Large intestine (tissue), 3 donors: ENCODE measurements around the gene PDK2. TPM values are rescaled to one million over a fixed set of nuclear protein-coding genes. Genes with fewer than 3 reads are reported as not detected.

Source experiments
- DNase-seq, 2 donors: peaks; one replicate each; pipeline versions ENCODE4 v3.0.0 to v3.0.0-alpha.2; 2013
- H3K27ac ChIP-seq: one replicate; pipeline ENCODE4 v1.5.1; 2013; ENCODE audit warnings: low read length
- H3K27me3 ChIP-seq: 2 replicates; pipeline ENCODE4 v1.6.1; 2013; ENCODE audit warnings: low read length; ENCODE audit not compliant: control insufficient read depth, insufficient read depth
- H3K36me3 ChIP-seq: 2 replicates; pipeline ENCODE4 v1.6.1; 2013; ENCODE audit warnings: low read length; ENCODE audit not compliant: control insufficient read depth, insufficient read depth
- H3K4me1 ChIP-seq: one replicate; pipeline ENCODE4 v1.6.1; 2013; ENCODE audit warnings: low read length; ENCODE audit not compliant: control insufficient read depth, insufficient read depth
- H3K4me3 ChIP-seq: one replicate; pipeline ENCODE4 v1.5.1; 2013; ENCODE audit warnings: low read length
- H3K9me3 ChIP-seq: one replicate; pipeline ENCODE4 v1.6.1; 2013; ENCODE audit warnings: mild to moderate bottlenecking, low read depth, low read length, moderate library complexity; ENCODE audit not compliant: control insufficient read depth
- WGBS: methylation state at CpG from one replicate; pipeline ENCODE4 v1.1.5; 2013; ENCODE audit warnings: low lambda C conversion rate; ENCODE audit not compliant: insufficient coverage; 5-methylcytosine and 5-hydroxymethylcytosine counted together
- polyA plus RNA-seq: library from polyadenylated mRNA; unstranded; fragments of 120-200 nt; gene quantifications from one replicate; pipeline ENCODE4 v1.2.1, GENCODE V29; 2013

The PDK2 gene
- polyA plus RNA-seq, 1 donor = 78.5 TPM

GRCh38 chr17:50076221-50076590 is 18.9 kb upstream of the PDK2 start:
- no peak for DNase-seq
- H3K4me1 ChIP-seq = no peaks in the 10 kb centered on the region
- peaks cover 6% of the 10 kb centered on the region for H3K9me3 ChIP-seq
- peaks cover 85% of the 10 kb centered on the region for H3K36me3 ChIP-seq
- no peak overlapping the region for H3K4me3 ChIP-seq
- H3K27ac ChIP-seq = no peak overlapping the region
- H3K27me3 ChIP-seq = no peaks in the 10 kb centered on the region
- WGBS = no CpG with 5 or more reads among the region's 16 CpGs

- peak in 1 of 2 donors; percentile 41 for DNase-seq
- WGBS = no CpG with 5 or more reads among the region's 39 CpGs
- no peaks in the 10 kb centered on the region for H3K27me3 ChIP-seq
- H3K4me3 ChIP-seq = no peak overlapping the region
- no peaks in the 10 kb centered on the region for H3K4me1 ChIP-seq
- H3K36me3 ChIP-seq = peaks cover 85% of the 10 kb centered on the region
- H3K9me3 ChIP-seq = peaks cover under 1% of the 10 kb centered on the region
- H3K27ac ChIP-seq = no peak overlapping the region
Measured at GRCh38 chr17:50076591-50077235, 18.4 kb upstream of the PDK2 start.

GRCh38 chr17:50078430-50078829 is 16.7 kb upstream of the PDK2 start:
- Histone ChIP-seq H3K27me3 (no peaks in the 10 kb centered on the region), H3K27ac (no peak overlapping the region), H3K4me3 (no peak overlapping the region), H3K36me3 (peaks cover 72% of the 10 kb centered on the region), H3K9me3 (no peaks in the 10 kb centered on the region), H3K4me1 (no peaks in the 10 kb centered on the region)
- no CpG with 5 or more reads among the region's 4 CpGs for WGBS
- no peak for DNase-seq

GRCh38 chr17:50079334-50080095 is 15.6 kb upstream of the PDK2 start:
- Histone ChIP-seq H3K4me3 (no peak overlapping the region), H3K4me1 (no peaks in the 10 kb centered on the region), H3K9me3 (no peaks in the 10 kb centered on the region), H3K36me3 (peaks cover 62% of the 10 kb centered on the region), H3K27ac (no peak overlapping the region), H3K27me3 (no peaks in the 10 kb centered on the region)
- 40% methylated on average over 1 of the region's 12 CpGs for WGBS
- DNase-seq = peak in 1 of 2 donors; percentile 56

- no peaks in the 10 kb centered on the region for H3K9me3 ChIP-seq
- H3K4me3 ChIP-seq = no peak overlapping the region
- no peaks in the 10 kb centered on the region for H3K27me3 ChIP-seq
- no peak for DNase-seq
- no CpG with 5 or more reads among the region's 11 CpGs for WGBS
- H3K36me3 ChIP-seq = peaks cover 60% of the 10 kb centered on the region
- H3K4me1 ChIP-seq = no peaks in the 10 kb centered on the region
- H3K27ac ChIP-seq = no peak overlapping the region
Measured at GRCh38 chr17:50080096-50080480, 15.1 kb upstream of the PDK2 start.

GRCh38 chr17:50080827-50081226 is 14.3 kb upstream of the PDK2 start:
- peaks cover 52% of the 10 kb centered on the region for H3K36me3 ChIP-seq
- H3K27ac ChIP-seq = no peak overlapping the region
- no peaks in the 10 kb centered on the region for H3K9me3 ChIP-seq
- no peaks in the 10 kb centered on the region for H3K27me3 ChIP-seq
- H3K4me1 ChIP-seq = no peaks in the 10 kb centered on the region
- no peak for DNase-seq
- 100% methylated on average over 1 of the region's 7 CpGs for WGBS
- H3K4me3 ChIP-seq = no peak overlapping the region

- H3K4me1 ChIP-seq = no peaks in the 10 kb centered on the region
- no peak overlapping the region for H3K27ac ChIP-seq
- H3K4me3 ChIP-seq = no peak overlapping the region
- WGBS = no CpG with 5 or more reads among the region's 5 CpGs
- no peaks in the 10 kb centered on the region for H3K27me3 ChIP-seq
- peaks cover 50% of the 10 kb centered on the region for H3K36me3 ChIP-seq
- DNase-seq = no peak
- no peaks in the 10 kb centered on the region for H3K9me3 ChIP-seq
Measured at GRCh38 chr17:50081757-50082156, 13.4 kb upstream of the PDK2 start.

- no peaks in the 10 kb centered on the region for H3K27me3 ChIP-seq
- no peaks in the 10 kb centered on the region for H3K4me1 ChIP-seq
- DNase-seq = peak in 1 of 2 donors; percentile 61
- H3K9me3 ChIP-seq = no peaks in the 10 kb centered on the region
- H3K4me3 ChIP-seq = no peak overlapping the region
- no peak overlapping the region for H3K27ac ChIP-seq
- H3K36me3 ChIP-seq = peaks cover 24% of the 10 kb centered on the region
- no CpG with 5 or more reads among the region's 10 CpGs for WGBS
Measured at GRCh38 chr17:50087246-50087911, 7.8 kb upstream of the PDK2 start.

- Histone ChIP-seq H3K9me3 (no peaks in the 10 kb centered on the region), H3K27ac (no peak overlapping the region), H3K27me3 (no peaks in the 10 kb centered on the region), H3K36me3 (peaks cover 24% of the 10 kb centered on the region), H3K4me1 (no peaks in the 10 kb centered on the region), H3K4me3 (no peak overlapping the region)
- no peak for DNase-seq
- WGBS = no CpG with 5 or more reads among the region's 19 CpGs
Measured at GRCh38 chr17:50087912-50088405, 7.2 kb upstream of the PDK2 start.

GRCh38 chr17:50088952-50089825 is 6.0 kb upstream of the PDK2 start:
- Histone ChIP-seq H3K27me3 (no peaks in the 10 kb centered on the region), H3K9me3 (no peaks in the 10 kb centered on the region), H3K36me3 (peaks cover 24% of the 10 kb centered on the region), H3K27ac (no peak overlapping the region), H3K4me1 (no peaks in the 10 kb centered on the region), H3K4me3 (no peak overlapping the region)
- WGBS = no CpG with 5 or more reads among the region's 25 CpGs
- no peak for DNase-seq
